ENCODE data around the gene ANO3. TPM values are rescaled to one million over a fixed set of nuclear protein-coding genes. Genes with fewer than 3 reads are reported as not detected.
"Not testable (repeated sequence)": the region's sequence is repeated elsewhere in the genome, so short reads cannot be mapped to it uniquely, and the experiment has no call there.

The ANO3 gene
- polyA plus RNA-seq, 3 donors = 2.6 to 4.7 (median 3.8) TPM

DNA sequence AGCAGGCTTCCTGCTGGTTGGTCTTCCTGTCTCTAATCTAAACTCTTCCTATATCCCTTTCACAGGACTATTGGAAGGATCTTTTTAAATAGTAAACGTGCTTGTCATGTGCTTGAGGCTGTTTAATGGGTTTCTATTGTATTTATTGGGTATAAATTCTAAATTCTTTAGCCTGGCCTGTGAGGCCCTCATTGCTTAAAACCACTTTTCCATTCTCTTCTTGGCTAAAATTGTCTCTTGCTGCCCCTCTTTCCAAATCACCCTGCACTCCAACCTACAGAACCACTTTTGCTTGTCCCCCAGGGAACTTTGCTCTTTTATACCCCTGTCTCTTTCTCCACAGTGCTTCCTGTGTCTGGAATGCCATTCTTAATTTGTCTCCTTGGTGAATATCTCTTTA lies 286.5 kb downstream of the ANO3 start:
- DNase-seq (ENCODE audit: low read depth in 3 of 3, low spot score in 2 of 3) = no peak

GRCh38 chr11:26620282-26621045 lies 288.5 kb downstream of the ANO3 start:
- no peak for DNase-seq (ENCODE audit: low read depth in 3 of 3, low spot score in 2 of 3)

GRCh38 chr11:26621132-26621531 lies 289.2 kb downstream of the ANO3 start:
- no peak for DNase-seq (ENCODE audit: low read depth in 3 of 3, low spot score in 2 of 3)

DNA sequence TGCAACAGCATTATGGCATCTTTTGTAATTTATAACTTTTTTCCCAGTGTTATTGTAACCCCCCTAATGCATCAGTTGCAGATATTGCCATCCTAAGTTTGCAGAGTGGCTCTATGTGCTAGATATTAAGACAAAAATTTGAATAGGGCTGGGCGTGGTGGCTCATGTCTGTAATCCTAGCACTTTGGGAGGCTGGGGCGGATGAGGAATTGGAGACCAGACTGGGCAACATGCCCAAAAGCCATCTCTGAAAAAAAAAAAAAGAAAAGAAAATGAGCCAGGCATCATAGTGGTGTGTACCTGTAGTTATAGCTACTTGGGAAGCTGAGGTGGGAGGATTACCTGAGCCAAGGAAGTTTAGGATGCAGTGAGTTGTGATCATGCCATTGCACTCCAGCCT lies 290.3 kb downstream of the ANO3 start:
- no peak for DNase-seq (ENCODE audit: low read depth in 3 of 3, low spot score in 2 of 3)

GRCh38 chr11:26623076-26623659 lies 291.2 kb downstream of the ANO3 start:
- DNase-seq (ENCODE audit: low read depth in 3 of 3, low spot score in 2 of 3) = no peak

DNA sequence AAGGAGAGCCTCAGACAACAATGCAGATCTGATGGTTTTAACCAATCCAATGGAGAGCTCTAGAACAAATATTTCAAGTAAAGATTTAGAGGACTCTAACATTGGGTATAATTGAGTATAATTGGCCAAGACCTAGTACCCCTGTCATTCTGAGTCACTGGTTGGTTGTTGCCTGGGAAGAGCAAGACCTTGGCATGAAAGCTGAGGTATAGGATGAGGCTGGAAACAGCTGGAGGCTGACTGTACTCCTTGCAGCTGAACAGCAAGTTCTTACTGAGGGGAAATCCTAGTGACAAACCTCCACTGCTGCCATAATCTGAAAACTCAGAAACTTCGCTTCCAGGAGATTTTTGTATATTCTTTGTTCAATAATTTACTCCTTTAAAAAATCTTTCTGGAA lies 294.4 kb downstream of the ANO3 start:
- no peak for DNase-seq (ENCODE audit: low read depth in 3 of 3, low spot score in 2 of 3)

- no peak for DNase-seq (ENCODE audit: low read depth in 3 of 3, low spot score in 2 of 3)
These were observed 300.8 kb downstream of the ANO3 start for GRCh38 chr11:26632691-26633159.

DNA sequence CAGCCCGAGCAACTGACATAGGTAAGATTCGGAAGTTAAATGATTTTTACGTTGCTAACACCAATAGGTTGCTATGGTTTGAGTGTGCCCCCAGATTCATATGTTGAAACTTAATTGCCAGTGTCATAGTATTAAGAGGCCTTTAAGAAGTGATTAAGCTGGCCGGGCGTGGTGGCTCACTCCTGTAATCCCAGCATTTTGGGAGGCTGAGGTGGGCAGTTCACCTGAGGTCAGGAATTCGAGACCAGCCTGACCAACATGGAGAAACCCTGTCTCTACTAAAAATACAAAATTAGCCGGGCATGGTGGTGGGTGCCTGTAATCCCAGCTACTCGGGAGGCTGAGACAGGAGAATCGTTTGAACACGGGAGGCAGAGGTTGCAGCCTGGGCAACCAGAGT lies 311.4 kb downstream of the ANO3 start:
- DNase-seq (ENCODE audit: low read depth in 3 of 3, low spot score in 2 of 3) = not testable (repeated sequence)

DNA sequence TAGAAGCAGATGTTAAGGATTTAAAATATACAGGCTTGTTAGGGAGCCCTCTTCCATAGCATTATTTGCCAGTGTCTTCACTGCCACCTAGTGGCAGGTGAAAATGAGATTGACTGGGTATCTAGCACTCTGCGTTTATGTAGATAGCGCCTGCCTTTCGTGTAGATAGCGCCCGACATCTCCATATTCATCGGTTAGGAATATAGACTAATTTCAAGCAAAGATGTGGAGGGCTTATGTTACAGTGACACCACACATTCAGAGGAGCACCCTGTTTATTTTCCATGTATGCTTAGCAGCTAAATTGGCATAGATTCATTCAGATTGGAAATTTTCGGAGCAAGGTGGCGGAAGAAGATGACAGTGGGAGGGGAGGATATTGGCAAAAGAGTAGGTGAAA lies 318.0 kb downstream of the ANO3 start:
- DNase-seq (ENCODE audit: low read depth in 3 of 3, low spot score in 2 of 3) = peak; percentile 19 to 44 (median 27)

- DNase-seq (ENCODE audit: low read depth in 3 of 3, low spot score in 2 of 3) = no peak
These were observed 320.0 kb downstream of the ANO3 start for GRCh38 chr11:26651916-26652315.

DNA sequence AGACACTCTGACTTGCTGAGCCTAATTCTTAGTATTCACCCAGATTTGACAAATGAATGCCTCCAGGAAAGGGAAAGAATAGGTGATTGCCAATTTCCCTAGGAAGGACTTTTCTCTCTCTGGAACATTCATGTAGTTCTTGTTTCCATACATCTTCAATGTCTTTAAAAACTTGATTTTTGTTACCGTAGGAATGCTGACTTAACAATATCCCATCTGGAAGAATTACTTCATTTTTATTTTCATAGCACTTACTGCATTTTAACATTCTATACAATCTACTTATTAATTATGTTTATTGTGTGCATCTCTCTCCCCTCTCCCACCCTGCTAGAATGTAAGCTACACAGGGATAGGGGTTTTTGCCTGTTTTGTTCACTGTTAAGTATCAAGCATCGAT lies 323.4 kb downstream of the ANO3 start:
- no peak for DNase-seq (ENCODE audit: low read depth in 3 of 3, low spot score in 2 of 3)

DNA sequence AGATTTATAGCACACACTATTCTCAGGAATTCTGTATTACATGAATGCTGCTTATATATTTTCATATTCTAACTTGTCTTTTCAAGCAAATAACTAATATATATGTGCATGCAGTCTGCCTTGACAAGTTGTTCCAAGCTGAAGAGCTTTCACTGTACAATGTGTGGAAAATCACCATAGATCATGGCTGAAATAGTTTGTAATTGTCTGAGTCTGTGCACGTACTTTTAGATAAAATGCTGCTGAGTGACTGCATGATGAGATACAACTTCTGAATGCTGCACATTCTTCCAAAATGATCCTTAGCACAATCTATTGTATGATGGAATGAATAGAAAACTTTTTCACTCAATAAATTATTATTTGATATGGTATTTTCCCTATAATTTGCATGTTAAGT lies 331.0 kb downstream of the ANO3 start:
- no peak for DNase-seq (ENCODE audit: low read depth in 3 of 3, low spot score in 2 of 3)

- no peak for DNase-seq (ENCODE audit: low read depth in 3 of 3, low spot score in 2 of 3)
These were observed 333.1 kb downstream of the ANO3 start for GRCh38 chr11:26665036-26665435.

DNA sequence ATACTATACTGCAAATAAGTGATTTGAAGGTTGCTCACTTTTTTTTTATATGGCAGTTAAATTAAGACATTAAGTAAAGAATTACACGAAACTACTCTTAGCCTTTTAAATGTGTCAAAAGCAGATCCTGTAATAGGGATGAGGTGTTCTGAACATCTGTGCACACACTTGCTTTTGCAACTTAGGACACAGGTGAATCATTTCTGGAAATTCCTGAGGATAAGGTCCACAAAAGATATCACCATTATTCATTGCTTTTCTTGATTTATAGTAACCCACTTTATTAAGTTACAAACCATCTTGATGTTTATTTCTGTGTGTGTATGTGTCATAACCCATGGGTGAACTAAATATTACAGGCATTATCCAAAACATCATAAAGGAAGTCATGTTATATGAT lies 334.0 kb downstream of the ANO3 start:
- no peak for DNase-seq (ENCODE audit: low read depth in 3 of 3, low spot score in 2 of 3)

- no peak for DNase-seq (ENCODE audit: low read depth in 3 of 3, low spot score in 2 of 3)
These were observed 343.5 kb downstream of the ANO3 start for GRCh38 chr11:26675233-26675928.

GRCh38 chr11:26676641-26677040 lies 344.7 kb downstream of the ANO3 start:
- DNase-seq (ENCODE audit: low read depth in 3 of 3, low spot score in 2 of 3) = no peak

DNA sequence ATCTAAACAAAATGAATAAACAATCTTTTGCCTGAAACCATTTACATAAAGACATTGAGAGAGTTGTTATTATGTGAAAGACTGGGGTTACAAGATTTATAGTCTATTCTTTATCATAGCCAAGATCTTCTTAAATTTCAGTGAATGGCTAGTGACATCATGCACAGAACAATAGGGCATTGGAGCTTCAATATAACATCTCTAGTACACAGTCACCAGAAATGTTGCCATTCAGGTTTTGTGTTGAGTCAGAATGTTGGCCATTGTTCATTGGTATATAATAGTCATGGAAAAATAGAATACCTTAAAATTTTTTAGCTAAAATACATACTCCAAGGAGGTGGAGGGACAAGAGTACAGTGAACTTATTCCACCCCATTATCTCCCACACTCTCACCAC lies 345.6 kb downstream of the ANO3 start:
- no peak for DNase-seq (ENCODE audit: low read depth in 3 of 3, low spot score in 2 of 3)

- no peak for DNase-seq (ENCODE audit: low read depth in 3 of 3, low spot score in 2 of 3)
These were observed 355.4 kb downstream of the ANO3 start for GRCh38 chr11:26687351-26687750.

GRCh38 chr11:26688701-26689100 lies 356.8 kb downstream of the ANO3 start:
- DNase-seq (ENCODE audit: low read depth in 3 of 3, low spot score in 2 of 3) = no peak

DNA sequence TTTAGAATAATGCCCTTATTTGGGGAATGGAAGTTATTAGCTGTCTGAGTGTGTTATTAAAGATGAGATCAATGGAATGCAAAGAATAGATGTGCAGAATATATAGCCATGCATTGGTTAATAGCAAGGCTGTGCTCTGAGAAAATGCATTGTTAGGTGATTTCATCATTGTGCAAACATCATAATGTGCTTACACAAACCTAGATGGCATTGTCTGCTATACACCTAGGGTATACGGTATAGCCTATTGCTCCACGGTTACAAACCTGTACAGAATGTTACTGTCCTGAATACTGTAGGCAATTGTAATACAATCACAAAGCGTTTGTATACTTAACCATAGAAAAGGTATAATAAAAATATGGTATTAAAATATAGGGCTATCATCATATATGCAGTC lies 364.4 kb downstream of the ANO3 start:
- no peak for DNase-seq (ENCODE audit: low read depth in 3 of 3, low spot score in 2 of 3)

GRCh38 chr11:26698224-26698623 lies 366.3 kb downstream of the ANO3 start:
- DNase-seq (ENCODE audit: low read depth in 3 of 3, low spot score in 2 of 3) = no peak
